DMS53 treated with DMSO at 0.1 percent for 48 hours (cell line): Measurements from ENCODE around the gene SUCO.
"Not testable (repeated sequence)": the region's sequence is repeated elsewhere in the genome, so short reads cannot be mapped to it uniquely, and the experiment has no call there.

Experiments used
- DNase-seq: peaks from one replicate; lab custom pipeline; 2025; ENCODE audit not compliant: unreplicated experiment; lab: John Stamatoyannopoulos, UW

The SUCO gene

DNA sequence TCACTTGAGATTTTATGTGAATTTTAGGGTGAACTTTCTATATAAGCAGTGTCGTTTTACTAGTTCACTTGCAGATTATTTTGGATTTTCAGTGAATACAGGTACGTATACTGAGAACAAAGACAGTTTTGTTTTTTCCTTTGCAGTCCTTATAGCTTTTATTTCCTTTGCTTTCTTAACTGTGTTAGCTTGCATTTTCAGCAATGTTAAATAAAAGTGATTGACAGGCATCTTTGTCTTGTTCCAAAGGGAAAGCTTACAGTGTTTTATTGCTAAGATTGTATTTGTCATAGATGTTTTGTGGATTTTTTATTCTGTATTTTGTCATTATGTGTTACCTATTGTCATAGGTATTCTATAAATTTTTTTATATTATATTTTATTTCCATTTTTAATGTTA lies 72.7 kb downstream of the SUCO start:
- no peak for DNase-seq

DNA sequence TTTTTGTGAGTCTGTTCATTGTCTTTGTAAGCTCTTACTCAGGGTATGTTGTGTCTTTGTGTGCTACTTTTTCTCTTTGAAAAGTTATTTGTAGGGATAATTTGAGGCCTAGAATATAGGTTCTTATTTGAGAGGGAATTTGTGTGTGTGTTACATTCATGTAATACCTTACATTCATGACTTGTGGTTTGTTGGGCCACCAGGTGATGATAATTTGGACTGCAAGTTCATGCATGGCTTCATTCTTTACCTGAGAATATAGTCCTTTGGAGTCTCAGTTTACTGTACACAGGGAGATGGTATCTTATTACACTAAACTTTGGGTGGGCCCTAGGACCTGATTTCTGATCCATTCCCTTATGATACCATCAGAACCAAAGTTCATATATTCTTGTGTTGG lies 74.2 kb downstream of the SUCO start:
- DNase-seq = no peak

DNA sequence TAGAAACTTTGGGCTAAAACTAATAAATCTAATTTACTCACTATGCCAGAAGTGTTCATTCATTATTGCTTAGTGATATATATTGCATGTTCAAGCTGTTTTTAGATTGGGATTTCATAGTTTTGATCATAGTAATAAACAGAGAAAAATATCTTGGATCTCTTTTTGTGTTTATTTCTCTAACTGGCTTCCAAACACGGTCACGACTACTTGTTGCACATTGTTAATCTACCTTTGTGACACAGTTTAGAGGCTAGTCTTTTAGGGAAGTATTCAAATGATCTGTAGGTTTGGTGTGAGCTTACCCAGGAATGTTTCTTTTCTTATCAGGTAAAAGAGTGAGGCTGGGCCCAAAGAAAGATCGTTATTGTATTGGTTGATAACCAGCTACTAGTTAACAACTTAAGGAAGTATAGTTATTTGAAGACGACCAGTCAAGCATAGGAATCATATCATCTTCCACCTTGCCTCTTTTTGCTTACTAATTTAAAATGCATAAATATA lies 75.2 kb downstream of the SUCO start:
- no peak for DNase-seq

DNA sequence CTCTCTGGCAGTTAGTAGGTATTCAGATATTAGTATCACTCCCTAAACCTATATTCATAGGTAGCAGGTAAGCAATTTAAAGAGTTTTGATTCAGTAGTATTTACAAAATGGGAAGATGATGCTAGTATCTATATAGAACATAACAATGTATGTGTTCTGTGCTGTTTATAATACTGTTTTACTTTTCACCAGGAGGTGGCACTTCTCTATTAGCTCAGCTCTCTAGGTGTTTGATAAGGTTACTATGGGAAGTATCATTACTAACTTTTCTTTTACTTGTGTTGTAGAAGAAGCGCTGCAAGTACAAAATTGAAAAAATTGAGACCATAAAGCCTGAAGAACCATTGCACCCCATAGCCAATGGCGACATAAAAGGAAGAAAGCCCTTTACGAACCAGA lies 76.6 kb downstream of the SUCO start:
- peak; percentile 43 for DNase-seq

DNA sequence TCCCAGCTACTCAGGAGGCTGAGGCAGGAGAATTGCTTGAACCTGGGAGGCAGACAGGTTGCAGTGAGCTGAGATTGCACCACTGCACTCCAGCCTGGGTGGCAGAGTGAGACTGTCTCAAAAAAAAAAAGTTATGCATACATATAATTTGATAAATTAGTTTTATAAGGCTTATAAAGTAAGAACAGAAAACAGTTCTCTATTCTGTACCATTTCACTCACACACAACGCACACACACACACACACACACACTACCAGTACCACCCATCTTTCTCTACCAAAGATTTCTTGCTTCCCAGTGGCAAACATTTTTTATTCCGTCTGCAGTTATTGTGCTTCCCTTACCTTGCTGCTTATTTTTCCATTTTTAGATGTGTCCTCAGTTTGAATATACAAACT lies 79.5 kb downstream of the SUCO start:
- DNase-seq = no peak

DNA sequence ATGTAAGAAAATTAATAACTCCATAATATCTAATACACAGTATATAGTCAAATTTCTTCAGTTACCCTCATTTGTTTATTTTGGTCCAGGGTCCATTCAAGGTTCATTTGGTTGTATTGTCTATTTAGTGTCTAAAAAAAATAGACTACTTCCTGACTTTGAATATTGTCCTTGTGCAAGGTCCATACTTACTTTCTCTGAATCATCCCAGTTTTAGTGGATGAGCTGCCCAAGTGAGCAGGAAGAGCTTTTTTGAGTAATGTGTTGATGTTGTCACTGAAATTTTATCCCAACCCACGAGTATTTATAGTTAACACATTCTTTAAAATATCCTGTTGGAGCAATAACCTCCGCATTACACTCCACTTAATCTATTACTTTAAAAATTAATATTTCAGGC lies 80.3 kb downstream of the SUCO start:
- no peak for DNase-seq

DNA sequence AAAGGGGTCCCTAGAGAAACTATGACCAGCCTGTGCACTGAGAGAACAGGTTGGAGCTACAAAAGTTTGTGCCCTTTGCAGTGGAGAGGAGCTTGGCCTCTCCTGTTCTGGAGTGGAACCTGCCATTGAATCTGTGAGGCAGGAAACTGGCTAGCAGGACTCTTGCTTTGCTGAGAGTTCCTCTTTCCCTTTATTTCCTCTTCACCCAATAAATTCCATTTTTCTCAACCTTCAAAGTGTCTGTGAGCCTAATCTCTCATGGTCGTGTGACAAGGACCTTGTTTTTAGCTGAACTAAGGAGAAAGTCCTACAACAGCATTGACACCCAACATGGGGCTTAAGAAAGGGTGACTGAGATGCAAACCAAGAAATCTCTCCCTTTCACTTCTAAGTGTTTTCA lies 83.2 kb downstream of the SUCO start:
- no peak for DNase-seq

DNA sequence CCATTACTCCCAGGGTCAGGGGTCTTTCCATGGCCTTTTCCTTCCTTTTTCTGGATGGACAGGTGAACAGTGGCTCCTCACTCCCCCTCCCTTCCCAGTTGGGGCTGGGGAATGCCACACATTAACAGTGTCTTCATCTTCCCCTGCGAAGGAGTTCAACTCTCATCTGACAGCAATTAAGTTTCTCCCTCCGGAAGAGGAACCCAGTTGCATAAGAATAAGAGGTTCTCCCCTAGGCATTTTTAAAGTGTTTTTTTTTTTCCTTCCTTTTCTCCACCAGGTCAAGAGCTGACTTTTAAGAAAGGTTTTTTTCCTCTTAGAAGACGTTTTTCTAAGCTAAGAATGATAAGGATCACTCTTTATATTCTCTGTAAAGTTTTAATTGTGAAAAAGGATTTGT lies 83.7 kb downstream of the SUCO start:
- no peak for DNase-seq

DNA sequence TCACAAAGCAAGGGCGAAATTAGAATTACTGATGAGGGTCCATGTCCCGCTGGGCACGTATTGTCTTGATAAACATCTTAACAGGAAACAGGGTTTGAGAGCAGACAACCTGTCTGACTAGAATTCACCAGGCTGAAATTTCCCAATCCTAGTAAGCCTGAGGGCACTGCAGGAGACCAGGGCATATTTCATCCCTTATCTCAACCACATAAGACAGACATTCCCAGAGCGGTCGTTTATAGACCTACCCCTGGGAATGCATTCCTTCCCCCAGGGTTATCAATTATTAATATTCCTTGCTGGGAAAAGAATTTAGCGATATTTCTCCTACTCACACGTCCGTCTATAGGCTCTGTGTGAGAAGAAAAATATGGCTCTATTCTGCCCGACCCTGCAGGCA lies 87.7 kb downstream of the SUCO start:
- DNase-seq = not testable (repeated sequence)

DNA sequence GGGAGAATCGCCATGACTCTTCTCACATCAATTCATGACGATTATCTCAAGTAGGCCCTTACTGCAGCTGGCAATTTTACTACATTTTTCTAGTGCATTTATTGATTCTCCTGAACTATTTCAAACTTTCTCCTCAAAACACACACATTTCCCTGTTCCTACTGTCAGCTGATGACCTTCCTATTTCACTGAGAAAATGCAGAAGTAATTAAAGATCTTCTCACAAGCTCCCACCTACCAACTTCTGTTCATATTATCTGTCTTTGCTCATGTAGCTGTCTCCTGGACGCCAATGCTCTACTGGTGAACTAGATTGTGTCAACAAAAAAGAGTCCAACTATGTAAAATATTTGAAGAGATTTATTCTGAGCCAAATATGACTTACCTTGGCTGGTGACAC lies 89.6 kb downstream of the SUCO start:
- DNase-seq = no peak

DNA sequence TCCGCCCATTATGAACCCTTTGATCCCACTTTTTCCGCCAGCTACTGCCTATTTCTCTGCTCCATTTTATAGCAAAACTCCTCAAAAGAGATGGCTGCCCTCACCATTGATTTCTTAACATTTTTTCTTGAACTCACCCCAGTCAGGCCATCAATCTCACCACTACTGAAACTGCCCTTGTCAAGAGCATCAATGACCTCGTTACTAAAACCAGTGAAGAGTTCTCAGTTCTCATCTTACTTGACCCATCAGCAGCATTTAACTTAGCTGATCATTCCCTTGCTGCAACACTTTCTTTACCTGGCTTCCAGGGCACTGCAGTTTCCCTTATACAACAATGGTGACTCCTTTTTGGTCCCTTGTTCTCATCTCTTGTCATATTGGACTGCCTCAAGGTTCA lies 90.8 kb downstream of the SUCO start:
- no peak for DNase-seq

DNA sequence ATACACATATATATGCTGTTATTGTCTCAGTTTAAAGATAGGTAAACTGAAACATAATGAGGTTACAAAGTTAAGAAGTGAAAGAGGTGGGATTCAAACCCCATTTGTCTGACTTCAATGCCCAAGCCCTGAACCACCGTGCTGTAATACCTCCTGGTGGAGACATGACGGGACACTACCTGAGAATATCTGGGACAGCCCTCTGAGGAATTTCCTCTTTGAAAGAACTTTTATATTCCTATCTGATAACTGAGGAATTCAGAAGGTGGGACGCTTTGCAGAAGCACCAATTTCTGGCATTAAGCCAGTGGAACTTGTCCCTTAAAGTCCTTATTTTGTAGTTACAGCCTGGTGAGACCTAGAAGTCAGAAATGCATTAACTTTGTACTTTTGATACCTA lies 93.9 kb downstream of the SUCO start:
- no peak for DNase-seq

DNA sequence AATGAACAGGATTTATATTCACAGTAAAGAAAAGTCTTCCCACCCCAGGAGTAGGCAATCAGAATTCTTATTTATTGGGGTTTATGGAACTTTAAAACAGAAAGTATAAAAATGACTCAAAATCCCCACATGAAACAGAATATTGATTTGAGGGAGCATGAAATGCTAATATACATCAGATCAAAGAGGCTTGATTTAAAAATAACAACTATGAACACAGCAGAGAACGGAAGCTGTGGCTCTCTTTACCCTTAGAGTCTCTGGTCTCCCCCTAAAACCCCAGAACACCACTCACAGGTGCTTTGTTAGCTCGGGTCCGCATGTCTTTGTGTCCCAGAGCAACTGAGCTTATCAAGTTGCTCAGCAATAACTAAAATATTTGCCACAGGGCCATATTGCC lies 94.8 kb downstream of the SUCO start:
- DNase-seq = no peak

DNA sequence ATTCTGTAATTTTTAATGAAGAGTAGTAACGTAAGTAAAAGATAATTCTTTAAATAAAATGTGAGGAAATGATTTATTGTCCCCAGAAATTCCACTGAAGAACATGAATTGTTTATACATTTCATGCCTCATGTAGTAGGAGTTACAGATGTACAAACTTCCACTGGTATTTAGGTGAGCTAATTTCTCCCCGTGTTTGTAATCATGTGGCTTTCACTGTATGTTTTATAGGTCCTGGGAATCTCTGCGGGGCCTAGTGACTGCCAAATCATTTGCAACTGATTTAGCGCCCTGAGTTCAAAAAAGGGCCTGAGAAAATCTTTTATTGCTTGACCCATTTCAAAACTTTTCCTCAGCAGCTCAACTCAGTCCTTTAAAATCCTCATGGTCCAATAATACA lies 95.5 kb downstream of the SUCO start:
- no peak for DNase-seq

DNA sequence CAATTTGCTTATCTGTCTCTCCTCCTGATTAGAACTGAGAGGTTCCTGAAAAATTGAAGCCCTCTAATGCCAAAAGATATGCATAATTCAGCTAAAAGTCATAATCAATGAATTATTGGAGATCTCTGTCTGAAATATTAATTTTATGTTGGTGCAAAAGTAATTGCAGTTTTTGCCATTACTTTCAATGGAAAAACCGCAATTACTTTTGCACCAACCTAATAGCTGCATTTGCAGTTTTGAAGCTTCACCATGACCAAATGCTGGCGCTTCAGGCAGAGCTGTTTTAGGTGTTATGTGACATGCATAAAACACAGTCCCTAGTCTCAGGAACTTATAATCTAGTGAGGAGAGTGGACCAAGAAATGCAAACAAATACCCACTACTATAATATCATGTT lies 96.2 kb downstream of the SUCO start:
- DNase-seq = no peak

DNA sequence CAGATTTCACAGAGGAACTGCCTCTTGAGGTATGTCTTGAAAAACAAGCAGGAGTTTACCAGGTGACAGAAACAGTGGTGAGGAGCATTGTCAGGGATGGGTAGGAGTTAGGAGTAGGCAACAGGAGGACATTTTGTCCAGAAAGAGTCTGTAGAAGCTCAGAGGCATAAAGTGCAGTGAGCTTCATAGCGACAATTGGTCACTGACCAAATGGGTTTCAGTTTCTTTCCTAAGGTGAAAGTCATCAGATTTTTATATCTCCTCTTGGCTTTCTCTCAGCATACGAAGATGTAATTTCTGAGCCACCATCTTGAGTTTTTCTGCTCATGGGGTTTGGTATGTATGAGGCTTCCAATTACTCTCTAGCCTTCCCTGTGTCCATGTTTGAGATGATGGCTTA lies 96.7 kb downstream of the SUCO start:
- no peak for DNase-seq

DNA sequence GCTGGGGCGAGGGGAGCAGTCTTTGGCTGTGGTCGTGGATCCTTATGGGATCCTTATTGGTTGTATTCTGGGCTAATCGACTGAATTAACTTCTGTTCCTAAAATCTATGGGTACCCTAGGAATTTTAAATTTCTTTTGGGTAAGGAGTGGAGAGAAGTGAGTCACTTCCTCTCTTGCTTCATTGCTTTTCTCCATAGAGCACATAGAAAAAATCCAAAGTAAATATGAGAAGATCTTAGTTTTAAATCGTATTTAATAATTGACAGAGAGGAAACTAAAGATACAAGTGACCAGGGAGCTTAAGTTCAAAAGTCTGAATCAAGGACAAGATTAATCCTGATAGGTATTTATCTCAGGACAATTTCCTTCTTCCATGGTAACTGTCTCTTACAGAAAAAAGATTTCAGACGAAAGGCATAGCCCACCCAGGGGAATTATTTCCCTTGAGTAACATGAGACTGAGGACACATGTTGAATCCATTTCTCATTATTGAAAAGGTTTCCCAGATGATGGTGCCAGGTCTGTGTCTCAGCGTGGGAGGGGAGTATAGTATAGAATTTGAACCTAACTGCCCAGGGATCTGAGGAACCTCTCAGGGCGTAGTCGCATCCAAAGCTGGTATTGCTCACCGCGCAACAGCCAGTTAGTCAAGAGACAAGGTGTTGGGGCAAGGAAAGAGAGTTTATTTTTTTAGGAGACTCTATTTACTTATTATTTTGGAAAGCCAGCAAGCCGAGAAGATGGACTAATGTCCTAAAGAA lies 97.3 kb downstream of the SUCO start:
- DNase-seq = no peak

DNA sequence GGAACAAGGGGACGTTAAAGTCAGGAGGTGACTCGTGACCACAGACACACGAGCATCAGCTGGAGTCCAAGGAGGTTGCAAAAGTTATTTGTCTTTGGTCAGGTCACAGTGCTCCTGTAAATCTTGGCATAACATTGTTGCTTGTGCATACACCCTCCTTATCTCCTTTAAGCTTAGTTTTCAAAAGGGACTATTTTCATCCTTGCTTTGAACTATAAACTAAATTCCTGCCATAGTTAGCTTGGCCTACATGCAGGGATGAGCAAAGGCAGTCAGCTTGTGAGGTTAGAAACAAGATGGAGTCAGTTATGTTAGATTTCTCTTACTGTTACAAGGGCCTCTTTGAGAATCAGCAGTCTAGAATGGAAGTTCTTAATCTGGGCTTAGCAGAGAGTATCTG lies 97.9 kb downstream of the SUCO start:
- DNase-seq = no peak

DNA sequence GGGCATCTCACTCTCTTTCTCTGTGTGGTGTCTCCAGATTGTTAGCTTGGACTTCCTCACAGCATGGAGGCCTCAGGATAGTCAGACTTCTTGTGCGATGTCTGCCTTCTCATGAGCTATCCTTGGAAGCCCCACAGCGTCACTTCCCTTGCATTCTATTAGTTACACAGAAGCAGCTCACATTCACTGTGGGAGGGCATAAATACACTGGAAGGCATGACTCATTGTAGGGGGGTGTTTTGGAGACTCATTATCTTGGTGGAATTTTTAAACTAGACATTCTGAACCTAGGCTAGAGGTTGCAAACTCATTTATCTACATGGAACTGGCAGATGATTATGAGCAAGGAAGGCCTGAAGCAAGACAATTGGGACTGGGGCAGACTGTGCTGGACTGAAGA lies 104.6 kb downstream of the SUCO start:
- DNase-seq = no peak

DNA sequence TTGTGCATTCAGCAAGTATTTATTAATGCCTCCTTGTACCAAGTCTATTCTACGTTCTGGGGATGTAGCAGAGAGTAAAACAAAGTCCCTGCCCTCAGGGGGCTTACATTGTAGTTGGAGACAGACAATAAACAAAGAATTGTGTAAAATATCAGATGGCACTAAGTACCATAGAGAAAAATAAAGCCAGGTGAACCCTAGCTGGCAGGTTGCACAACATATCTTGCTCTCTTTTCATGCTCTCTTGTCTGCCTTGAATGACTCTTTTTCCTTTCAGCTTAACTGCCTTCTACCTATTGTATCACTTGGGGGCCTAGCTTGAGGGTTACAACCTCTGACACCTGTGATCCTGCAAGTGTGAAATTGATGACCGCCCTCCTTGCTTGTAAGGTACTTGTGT lies 105.3 kb downstream of the SUCO start:
- DNase-seq = no peak

DNA sequence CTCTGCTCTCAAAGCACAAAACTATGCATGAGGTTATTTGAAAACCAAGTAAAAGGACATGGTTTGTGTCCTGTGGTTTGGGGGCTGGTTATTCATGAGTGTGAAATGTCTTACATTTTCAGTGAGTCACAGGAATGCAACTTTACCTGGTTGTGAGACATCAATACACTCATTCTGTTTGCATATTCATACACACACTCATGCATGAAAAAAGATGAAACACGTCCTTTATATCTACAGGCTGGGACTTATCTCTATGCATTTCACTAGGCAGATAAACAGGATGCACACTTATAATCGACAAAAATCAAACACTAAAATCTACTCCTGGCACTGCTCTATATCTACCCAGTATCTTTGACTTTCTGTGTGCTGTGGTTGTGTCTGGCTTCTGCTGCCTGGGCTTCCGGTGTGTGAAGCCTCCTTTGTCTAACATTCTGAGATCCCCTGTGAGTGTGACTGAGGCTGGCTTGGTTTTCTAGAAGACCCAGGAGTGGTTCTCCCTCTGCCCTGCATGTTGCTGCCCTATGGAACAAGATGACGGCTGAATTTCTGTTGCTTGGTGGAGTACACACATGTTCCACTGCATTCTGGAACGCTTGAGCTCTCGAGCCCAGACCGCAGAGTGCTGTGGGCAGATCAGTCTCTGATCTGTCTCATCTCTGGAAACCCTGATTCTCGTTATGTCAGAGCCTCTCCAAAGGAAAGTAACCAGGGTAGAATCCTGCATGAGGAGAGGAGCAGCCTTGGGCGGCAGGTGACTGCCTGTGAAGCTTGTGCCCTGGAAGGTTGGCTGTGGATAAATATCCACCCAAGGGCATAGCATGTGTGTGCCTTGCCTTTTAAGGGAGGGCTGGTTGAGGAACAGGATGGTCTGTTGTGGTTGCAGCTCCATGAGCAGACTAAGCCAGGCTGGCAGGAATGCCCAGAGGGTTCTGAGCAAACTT lies 106.2 kb downstream of the SUCO start:
- no peak for DNase-seq

DNA sequence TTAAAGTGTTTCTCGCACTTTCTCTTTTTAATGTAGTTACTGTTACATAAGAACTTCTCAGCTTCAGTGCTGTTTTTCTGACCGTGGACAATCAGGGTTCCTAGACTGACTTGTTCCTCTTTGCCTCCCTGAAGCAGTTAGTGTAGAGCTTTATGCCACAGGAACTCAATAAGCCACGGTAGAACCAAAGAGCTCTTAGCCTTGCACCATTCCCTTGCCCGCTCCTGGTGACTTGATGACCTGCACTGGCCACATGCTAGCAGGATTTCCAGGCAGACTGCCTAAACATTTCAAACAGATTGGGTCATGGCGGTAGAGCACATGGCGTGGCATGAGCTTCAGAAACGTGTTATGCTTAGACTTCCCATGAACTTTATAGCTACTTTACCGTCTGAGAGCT lies 107.2 kb downstream of the SUCO start:
- DNase-seq = no peak
